ENCODE measurements around the gene SH3RF3. TPM values are rescaled to one million over a fixed set of nuclear protein-coding genes. Genes with fewer than 3 reads are reported as not detected.

The SH3RF3 gene
- total RNA-seq, 1 experiment from 2014 or later, result not detected

GRCh38 chr2:109285244-109285651, 156.2 kb downstream of the SH3RF3 start:
- no peak overlapping the region for H3K27ac ChIP-seq (ENCODE audit: low read depth, low read length)
- DNase-seq (ENCODE audit: low read depth, low spot score) (no peak), ATAC-seq (no peak)
- ChIA-PET CTCF (no interaction called here), POLR2A (no interaction called here), RAD21 (ENCODE audit: low non-redundant PET in 1 of 2, low total read pairs in 2 of 2, uncharacterized antibody in 2 of 2, unreplicated experiment in 2 of 2) (no interaction called here)
- BruUV-seq (replicated peaks), result no TSS peak
- no peaks in the 10 kb centered on the region for H3K9me2 ChIP-seq (ENCODE audit: insufficient read depth)
- H3K4me3 ChIP-seq (replicated peaks in 1 of 2; ENCODE audit: low read depth in 1 of 2, low read length in 2 of 2), result no peak overlapping the region
- no peaks in the 10 kb centered on the region for H3K79me2 ChIP-seq (ENCODE audit: insufficient read depth, low read length)
- no peaks in the 10 kb centered on the region for H4K20me1 ChIP-seq (ENCODE audit: insufficient read depth)
- H3K4me1 ChIP-seq (ENCODE audit: control insufficient read depth in 1 of 2, insufficient read depth in 2 of 2, low read length in 2 of 2), result no peaks in the 10 kb centered on the region
- TF ChIP-seq RAD21 (IDR thresholded peaks at IDR 0.05; ENCODE audit: low read depth) (no peak), EZH2phosphoT487 (IDR thresholded peaks at IDR 0.05; ENCODE audit: borderline replicate concordance) (no peak), JUND (IDR thresholded peaks at IDR 0.05) (no peak)
- H3K9ac ChIP-seq (ENCODE audit: low read length), result no peak overlapping the region
- H2AFZ ChIP-seq (ENCODE audit: low read depth, low read length, poor library complexity, severe bottlenecking), result no peak overlapping the region
- no peaks in the 10 kb centered on the region for H3K9me3 ChIP-seq (ENCODE audit: control insufficient read depth in 1 of 2, insufficient read depth in 1 of 2, low read depth in 1 of 2, low read length in 2 of 2)
- intact Hi-C loops (cut with micrococcal nuclease), result no loop called here
- no peak overlapping the region for H3K4me2 ChIP-seq (ENCODE audit: low read length)
- H3K36me3 ChIP-seq (ENCODE audit: control insufficient read depth in 1 of 2, insufficient read depth in 2 of 2, low read length in 2 of 2), result no peaks in the 10 kb centered on the region
- peaks cover 15% of the 10 kb centered on the region; the same call in 1 of the 2 replicates for H3K27me3 ChIP-seq (ENCODE audit: insufficient read depth, low read length)

- Histone ChIP-seq H3K4me3 (replicated peaks in 1 of 2; ENCODE audit: low read depth in 1 of 2, low read length in 2 of 2) (no peak overlapping the region), H3K9ac (ENCODE audit: low read length) (no peak overlapping the region), H3K27me3 (ENCODE audit: insufficient read depth, low read length) (peaks cover 21% of the 10 kb centered on the region; the same call in 1 of the 2 replicates), H4K20me1 (ENCODE audit: insufficient read depth) (no peaks in the 10 kb centered on the region), H2AFZ (ENCODE audit: low read depth, low read length, poor library complexity, severe bottlenecking) (no peak overlapping the region), H3K9me3 (ENCODE audit: control insufficient read depth in 1 of 2, insufficient read depth in 1 of 2, low read depth in 1 of 2, low read length in 2 of 2) (no peaks in the 10 kb centered on the region), H3K36me3 (ENCODE audit: control insufficient read depth in 1 of 2, insufficient read depth in 2 of 2, low read length in 2 of 2) (no peaks in the 10 kb centered on the region), H3K4me1 (ENCODE audit: control insufficient read depth in 1 of 2, insufficient read depth in 2 of 2, low read length in 2 of 2) (no peaks in the 10 kb centered on the region), H3K27ac (ENCODE audit: low read depth, low read length) (no peak overlapping the region), H3K9me2 (ENCODE audit: insufficient read depth) (no peaks in the 10 kb centered on the region), H3K4me2 (ENCODE audit: low read length) (no peak overlapping the region), H3K79me2 (ENCODE audit: insufficient read depth, low read length) (no peaks in the 10 kb centered on the region)
- TF ChIP-seq ELF1 (IDR thresholded peaks at IDR 0.05; ENCODE audit: borderline replicate concordance, low read depth) (no peak), RAD21 (IDR thresholded peaks at IDR 0.05; ENCODE audit: low read depth) (no peak), YY1 (IDR thresholded peaks at IDR 0.05; ENCODE audit: extremely low read depth, insufficient replicate concordance, low read depth, low read length) (no peak), SP1 (IDR thresholded peaks at IDR 0.05; ENCODE audit: low read depth) (no peak), EZH2 (IDR thresholded peaks at IDR 0.05) (no peak), ATF3 (IDR thresholded peaks at IDR 0.05) (no peak), EGR1 (IDR thresholded peaks at IDR 0.05; ENCODE audit: low read depth) (no peak), POLR2A (IDR thresholded peaks at IDR 0.05; ENCODE audit: borderline replicate concordance, extremely low read depth, insufficient read depth, insufficient read length) (no peak), ZNF274 (IDR thresholded peaks at IDR 0.05; ENCODE audit: low read depth, low read length) (no peak), SRF (IDR thresholded peaks at IDR 0.05; ENCODE audit: low read depth) (no peak), ZFX (IDR thresholded peaks at IDR 0.05) (no peak), CBX3 (IDR thresholded peaks at IDR 0.05; ENCODE audit: low read depth) (no peak), JUND (IDR thresholded peaks at IDR 0.05) (no peak), CEBPB (IDR thresholded peaks at IDR 0.05; ENCODE audit: low read depth) (no peak), CTCF (IDR thresholded peaks at IDR 0.05 in 2 of 3, conservative IDR thresholded peaks at IDR 0.05 in 1 of 3; ENCODE audit: borderline replicate concordance in 1 of 3, insufficient read depth in 1 of 3, low read depth in 2 of 3, low read length in 2 of 3) (no peak), TCF7L2 (IDR thresholded peaks at IDR 0.05; ENCODE audit: borderline replicate concordance, extremely low read depth, insufficient read depth, insufficient read length) (no peak), MAX (IDR thresholded peaks at IDR 0.05) (no peak)
- CTCF ChIA-PET, result no interaction called here
- no peak for DNase-seq (ENCODE audit: low read depth, low spot score)
- POLR2A ChIA-PET, result no interaction called here
- no TSS peak for BruUV-seq (replicated peaks)
- RAD21 ChIA-PET (ENCODE audit: low non-redundant PET in 1 of 2, low total read pairs in 2 of 2, uncharacterized antibody in 2 of 2, unreplicated experiment in 2 of 2), result no interaction called here
- no peak for ATAC-seq
- intact Hi-C loops (cut with micrococcal nuclease), result no loop called here
Measured at GRCh38 chr2:109287413-109287812, 158.4 kb downstream of the SH3RF3 start.

Measured in HCT116 (cell line).